GM18511 (cell line): ENCODE measurements around the gene S1PR4.
"Not testable (repeated sequence)": the region's sequence is repeated elsewhere in the genome, so short reads cannot be mapped to it uniquely, and the experiment has no call there.

Experiments
- ATAC-seq: cut with Tn5 transposase; IDR thresholded peaks from one replicate; pipeline ENCODE4 v1.9.1; 2021; ENCODE audit warnings: mild to moderate bottlenecking, moderate library complexity; ENCODE audit not compliant: unreplicated experiment

S1PR4 gene

DNA sequence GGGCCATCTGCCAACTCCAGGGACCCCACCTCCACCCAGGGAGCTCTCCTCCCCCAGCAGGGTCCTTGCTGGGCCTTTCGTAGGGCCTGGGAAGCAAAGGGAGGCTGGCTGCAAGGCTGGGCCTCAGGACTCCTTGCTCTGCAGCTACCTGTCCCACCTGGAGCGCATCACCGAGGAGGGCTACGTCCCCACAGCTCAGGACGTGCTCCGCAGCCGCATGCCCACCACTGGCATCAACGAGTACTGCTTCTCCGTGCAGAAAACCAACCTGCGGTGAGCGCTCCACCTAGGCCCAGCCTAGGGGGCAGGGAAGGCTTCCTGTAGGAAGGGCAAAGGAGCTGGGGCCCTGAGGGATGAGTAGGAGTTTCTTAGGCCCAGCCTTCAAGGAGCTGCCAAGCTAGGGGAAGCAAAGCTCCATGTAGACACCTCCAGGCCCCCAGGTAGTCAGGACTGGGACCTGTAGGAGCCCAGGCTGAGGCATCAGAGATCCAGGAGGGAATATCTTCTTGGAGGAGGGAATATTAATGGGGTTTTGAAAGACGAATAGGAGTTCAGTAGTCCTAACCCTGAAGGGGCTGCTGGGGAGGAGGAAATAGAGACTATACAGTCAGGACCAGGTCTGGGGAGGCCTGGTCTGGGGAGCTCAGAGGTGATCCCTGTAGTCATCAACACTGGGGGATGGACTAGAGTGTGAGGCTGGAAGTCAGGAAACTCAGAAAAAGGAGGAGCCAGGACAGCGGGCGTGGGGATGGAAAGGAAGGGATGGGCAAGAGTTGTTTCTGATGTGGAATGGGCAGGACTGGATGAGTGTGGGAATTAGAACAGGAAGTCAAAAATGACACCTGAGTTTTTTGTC, 26.8 kb upstream of the S1PR4 start:
- no peak for ATAC-seq

DNA sequence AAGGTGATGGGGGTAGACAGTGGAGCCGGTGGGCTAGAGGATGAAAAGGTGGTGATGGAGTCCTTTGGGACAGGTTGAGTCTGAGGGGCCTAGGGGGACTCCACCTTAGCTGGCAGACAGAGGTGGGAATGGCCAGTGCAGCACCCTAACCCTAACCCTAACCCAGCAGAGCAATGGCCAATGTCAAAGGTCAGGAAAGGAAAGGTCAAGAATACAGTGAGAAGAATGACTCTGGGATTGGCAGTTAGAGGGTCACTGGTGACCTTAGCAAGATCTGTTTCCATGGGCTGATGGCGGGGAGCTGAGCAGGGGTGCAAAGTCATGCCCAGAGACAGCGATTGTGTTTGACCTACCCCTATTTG, 26.2 kb upstream of the S1PR4 start:
- no peak for ATAC-seq

DNA sequence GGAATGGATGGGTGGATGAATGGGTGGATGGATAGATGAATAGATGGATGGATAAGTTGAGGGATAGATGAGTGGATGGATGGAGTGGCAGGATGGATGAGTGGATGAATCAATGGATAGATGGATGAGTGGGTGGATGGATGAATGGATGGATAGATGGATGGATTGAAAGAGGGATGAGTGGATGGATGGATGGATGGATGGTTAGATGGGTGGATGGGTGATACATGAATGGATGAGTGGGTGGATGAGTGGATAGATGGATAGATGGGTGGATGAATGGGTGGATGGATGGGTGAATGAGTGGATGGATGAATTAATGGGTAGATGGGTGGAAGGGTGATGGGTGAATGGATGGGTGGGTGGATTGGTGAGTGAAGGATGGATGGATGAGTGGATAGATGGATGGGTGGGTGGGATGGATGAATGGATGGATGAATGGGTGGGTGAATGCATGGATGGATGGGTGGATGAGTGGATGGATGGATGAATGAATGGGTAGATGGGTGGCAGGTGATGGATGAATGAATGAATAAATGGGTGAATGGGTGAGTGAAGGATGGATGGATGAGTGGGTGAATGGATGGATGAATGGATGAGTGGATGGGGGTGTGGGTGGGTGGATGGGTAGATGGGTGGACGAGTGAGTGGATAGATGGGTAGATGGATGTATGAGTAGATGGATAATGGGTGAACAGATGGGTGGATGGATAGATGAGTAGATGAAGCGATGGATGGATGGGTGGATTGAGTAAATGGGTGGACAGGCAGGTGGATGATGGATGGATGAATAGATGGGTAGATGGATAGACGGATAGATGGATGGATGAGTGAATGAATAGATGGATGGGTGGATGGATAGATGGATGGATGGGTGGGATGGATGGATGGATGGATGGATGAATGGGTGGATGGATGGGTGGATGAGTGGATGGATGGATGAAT, 25.0 kb upstream of the S1PR4 start:
- no peak for ATAC-seq

DNA sequence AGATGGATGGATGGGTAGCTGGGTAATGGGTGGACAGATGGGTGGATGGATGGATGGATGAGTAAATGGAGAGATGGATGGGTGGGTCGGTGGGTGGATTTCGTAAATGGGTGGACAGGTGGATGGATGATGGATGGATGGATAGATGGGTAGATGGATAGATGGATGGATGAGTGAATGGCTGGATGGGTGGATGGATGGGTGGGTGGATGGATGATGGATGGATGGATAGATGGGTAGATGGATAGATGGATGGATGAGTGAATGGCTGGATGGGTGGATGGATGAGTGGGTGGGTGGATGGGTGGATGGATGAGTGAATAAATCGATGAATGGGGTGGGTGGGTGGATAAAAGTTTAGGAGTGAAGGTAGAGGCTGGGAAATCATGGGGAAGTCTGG, 24.1 kb upstream of the S1PR4 start:
- ATAC-seq = not testable (repeated sequence)

DNA sequence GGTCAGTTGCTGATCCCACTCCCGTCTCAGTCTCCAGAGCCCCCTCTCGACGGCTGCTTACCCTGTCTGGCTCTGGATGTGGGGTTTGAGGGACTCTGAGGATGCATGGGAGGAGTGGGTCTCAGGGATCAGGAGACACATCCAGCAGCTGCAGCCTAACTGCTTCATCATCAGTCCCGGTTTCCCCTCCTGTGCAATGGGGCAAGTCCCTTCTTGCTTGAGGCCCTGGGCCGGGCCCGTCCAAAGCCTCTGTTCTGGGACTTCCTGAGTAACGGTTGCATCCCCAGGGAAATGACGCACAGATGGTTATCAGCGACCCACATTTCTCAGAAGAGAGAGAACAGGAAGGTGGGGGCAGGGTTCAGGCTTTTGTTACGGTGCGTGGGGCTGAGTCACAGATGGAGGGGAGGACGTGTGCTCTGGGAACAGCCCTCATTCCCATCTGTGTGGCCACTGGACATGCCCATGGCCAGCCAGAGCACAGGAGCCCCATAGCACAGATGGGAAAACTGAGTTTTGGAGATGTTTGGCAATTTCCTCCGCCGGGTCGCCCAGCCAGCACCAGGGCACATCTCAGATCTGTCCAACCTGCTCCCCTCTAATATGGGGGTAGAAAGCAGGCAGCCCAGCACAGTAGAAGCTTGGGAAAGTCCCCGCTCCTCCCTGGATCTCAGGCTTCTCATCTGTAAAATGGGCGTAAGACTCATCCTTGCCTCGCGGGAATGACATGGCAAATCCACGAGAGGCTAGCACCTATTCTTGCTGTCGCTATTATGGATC, 23.4 kb upstream of the S1PR4 start:
- peak; percentile 73 for ATAC-seq

DNA sequence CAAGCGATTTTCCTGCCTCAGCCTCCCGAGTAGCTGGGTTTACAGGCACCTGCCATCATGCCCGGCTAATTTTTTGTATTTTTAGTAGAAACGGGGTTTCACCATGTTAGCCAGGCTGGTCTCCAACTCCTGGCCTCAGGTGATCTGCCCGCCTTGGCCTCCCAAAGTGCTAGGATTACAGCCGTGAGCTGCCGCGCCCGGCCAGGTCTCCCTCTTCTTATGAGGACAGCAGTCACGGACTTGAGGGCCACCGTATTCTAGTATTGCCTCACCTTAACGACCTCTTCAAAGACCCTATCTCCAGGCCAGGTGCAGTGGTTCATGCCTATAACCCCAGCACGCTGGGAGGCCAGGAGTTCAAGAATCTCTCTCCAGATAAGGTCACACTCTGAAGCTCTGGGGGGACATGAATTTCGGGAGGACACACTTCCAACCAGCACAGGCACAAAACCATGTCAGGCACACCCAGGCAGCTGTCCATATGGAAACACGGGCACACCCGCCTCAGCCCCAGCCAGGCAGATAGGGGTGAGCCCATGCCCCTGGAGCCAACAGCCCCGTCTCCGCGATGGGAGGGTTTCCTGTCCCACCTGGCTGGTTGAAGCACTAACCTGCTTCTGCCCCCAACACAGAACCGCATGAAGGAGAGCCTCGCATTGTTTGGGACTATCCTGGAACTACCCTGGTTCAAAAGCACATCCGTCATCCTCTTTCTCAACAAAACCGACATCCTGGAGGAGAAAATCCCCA, 21.3 kb upstream of the S1PR4 start:
- no peak for ATAC-seq

DNA sequence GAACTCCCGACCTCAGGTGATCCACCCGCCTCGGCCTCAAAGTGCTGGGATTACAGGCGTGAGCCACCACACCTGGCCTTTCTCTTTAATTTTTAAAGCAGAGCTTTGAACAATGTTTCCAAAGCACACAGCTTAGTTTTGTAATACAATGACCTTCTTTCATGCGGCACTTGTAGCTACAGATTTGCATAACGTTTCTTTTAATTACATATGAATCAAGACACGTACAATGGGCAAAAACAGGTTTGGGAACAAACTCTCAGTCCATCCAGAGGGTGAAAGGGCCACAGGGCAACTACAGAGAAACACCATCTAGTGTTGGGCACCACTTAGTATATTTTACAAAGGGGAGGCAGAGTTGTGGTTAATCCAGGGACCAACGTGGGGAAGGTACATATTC, 19.0 kb upstream of the S1PR4 start:
- ATAC-seq = no peak

DNA sequence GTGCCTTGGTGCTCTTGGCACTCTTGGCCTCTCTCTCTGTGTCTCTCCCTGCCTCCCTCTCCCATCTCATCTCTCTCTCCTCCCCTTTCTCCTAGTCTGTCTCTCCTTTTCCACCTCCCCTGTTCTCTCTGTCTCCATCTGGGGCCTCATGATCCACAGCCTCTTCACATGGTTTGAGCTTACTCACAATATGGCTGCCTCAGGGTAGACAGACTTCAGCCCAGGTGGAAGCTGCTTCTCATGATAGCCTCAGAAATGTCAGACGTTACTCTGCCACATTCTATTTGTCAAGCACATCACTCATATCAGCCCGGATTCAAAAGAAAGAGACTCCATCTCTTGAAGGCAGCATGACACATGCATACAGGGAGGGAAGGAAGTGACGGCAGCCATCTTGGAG, 18.4 kb upstream of the S1PR4 start:
- ATAC-seq = no peak

DNA sequence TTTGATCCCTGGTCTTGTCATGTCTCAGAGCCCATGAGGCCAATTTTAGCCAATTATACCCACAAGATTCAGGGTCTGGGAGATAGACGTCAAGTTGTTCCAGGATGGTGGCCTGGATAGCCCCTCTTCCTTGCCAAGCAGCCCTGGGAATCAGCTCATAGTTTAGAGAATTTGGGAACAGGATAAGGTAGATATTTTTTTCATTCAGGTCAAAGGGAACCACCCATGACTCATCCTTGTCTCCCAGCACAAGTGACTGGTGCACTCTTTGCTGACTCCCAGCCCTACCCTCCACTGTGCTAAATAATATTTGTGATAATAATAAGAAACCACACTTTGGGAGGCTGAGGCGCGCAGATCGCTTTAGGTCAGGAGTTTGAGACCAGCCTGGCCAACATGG, 17.1 kb upstream of the S1PR4 start:
- ATAC-seq = no peak

DNA sequence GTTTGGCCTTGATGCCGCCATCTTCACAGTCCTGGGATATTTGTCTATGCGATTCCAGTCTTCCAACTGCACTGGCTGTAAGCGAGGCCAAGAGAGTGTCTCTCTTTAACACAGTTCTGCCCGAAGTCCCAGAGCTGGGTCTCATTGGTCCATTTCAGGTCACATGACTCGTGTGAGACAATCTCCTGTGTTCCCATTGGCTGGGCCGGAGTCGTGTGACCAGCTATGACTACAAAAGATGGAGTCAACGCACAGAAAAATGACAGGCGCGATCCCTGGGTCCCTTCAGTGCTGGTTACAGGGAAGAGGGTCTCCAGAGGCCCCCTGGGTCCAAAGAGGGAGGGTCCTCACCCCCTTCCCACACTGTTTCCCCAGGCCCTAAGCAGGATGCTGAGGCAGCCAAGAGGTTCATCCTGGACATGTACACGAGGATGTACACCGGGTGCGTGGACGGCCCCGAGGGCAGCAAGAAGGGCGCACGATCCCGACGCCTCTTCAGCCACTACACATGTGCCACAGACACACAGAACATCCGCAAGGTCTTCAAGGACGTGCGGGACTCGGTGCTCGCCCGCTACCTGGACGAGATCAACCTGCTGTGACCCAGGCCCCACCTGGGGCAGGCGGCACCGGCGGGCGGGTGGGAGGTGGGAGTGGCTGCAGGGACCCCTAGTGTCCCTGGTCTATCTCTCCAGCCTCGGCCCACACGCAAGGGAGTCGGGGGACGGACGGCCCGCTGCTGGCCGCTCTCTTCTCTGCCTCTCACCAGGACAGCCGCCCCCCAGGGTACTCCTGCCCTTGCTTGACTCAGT, 15.9 kb upstream of the S1PR4 start:
- ATAC-seq = no peak

DNA sequence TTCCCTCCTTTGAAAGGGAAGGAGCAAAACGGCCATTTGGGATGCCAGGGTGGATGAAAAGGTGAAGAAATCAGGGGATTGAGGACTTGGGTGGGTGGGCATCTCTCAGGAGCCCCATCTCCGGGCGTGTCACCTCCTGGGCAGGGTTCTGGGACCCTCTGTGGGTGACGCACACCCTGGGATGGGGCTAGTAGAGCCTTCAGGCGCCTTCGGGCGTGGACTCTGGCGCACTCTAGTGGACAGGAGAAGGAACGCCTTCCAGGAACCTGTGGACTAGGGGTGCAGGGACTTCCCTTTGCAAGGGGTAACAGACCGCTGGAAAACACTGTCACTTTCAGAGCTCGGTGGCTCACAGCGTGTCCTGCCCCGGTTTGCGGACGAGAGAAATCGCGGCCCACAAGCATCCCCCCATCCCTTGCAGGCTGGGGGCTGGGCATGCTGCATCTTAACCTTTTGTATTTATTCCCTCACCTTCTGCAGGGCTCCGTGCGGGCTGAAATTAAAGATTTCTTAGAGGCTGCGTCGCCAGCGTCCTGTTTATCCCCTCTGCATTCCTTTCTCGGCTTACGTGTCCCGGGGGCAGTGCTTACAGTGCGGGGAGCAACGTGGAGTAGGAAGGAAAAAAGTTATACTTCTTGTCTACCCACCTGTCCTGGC, 15.2 kb upstream of the S1PR4 start:
- no peak for ATAC-seq

DNA sequence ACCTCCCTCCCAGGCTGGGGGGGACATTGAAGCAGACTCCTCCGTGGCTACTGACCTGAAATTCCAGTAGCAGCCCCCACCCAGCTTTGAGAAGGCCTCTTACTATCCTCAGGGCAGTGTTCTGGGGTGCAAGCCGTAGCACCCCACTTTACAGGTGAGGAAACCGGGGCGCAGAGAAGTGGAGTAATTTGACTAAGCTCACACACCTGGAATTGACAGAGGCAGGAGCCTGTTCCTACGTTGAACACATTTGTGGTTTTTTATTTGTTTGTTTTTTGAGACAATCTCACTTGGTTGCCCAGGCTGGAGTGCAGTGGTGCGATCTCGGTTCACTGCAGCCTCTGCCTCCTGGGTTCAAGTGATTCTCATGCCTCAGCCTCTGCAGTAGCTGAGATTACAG, 14.6 kb upstream of the S1PR4 start:
- no peak for ATAC-seq

DNA sequence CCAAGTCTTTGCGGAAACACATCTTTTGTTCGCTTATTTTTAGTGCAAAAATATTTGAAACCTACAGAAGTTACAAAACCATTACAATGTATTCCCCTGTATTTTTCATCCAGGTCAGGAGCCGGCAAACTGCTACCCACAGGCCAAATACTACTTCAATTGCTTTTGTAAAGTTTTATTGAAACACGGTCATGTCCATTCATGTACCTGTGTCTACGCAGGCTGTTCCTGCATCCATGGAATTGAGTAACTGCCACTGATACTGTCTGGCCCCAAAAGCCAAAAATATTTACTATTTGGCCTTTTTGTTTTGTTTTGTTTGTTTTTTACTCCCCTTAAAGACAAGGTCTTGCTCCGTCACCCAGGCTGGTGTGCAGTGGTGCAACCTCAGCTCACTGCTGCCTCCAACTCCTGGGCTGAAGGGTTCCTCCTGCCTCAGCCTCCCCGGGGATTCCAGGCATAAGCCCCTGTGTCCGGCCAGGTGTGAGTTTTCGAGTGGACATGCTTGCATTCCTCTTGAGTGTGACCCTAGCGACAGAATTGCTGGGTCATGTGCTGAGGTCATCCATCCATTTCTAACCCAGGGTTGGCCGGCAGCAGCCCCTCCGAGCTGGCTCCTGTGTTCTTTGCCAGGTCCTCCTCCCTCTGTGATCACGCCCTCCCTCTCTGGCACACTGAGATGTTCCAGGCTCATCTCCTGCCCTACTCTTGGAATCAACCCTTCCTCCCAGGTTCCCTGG, 10.9 kb upstream of the S1PR4 start:
- ATAC-seq = no peak

DNA sequence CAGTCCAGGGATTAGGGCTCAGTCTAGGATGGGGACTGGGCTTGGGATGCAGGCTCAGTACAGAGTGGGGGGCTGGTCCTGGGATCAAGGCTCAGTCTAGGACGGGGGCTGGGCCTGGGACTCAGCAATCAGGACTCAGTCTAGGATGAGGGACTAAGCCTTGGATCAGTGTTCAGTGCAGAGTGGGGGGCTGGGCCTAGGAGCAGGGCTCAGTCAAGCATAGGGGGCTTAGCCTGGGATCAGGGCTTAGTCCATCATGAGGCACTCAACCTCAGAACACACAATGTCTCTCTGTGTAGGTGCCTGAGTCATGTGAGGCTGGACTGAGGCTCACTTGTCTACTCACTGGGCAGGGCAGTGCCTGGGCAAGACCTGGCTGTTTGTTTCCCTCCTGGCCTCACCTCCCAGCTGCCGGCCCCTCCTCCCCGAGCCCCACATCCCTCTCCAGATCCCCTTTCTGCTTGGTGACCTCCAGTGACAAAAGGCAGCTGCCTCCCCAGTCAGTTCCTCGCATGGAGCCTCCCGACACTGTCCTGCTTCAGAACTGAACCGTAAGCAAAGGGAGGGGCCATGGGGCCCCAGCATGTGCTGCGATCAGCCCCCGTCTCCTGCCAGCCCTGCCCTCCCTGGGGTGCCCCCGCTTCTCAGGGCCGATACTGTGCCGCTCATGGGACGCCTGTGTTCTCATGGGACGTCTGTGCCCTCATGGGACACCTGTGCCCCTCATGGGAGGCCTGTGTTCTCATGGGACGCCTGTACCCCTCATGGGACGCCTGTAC, 6.5 kb upstream of the S1PR4 start:
- no peak for ATAC-seq

DNA sequence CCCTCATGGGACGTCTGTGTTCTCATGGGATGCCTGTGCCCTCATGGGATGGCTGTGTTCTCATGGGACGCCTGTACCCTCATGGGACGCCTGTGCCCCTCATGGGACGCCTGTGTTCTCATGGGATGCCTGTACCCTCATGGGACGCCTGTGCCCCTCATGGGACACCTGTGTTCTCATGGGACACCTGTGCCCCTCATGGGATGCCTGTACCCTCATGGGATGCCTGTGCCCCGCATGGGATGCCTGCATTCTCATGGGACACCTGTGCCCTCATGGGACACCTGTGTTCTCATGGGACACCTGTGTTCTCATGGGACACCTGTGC, 5.9 kb upstream of the S1PR4 start:
- not testable (repeated sequence) for ATAC-seq

DNA sequence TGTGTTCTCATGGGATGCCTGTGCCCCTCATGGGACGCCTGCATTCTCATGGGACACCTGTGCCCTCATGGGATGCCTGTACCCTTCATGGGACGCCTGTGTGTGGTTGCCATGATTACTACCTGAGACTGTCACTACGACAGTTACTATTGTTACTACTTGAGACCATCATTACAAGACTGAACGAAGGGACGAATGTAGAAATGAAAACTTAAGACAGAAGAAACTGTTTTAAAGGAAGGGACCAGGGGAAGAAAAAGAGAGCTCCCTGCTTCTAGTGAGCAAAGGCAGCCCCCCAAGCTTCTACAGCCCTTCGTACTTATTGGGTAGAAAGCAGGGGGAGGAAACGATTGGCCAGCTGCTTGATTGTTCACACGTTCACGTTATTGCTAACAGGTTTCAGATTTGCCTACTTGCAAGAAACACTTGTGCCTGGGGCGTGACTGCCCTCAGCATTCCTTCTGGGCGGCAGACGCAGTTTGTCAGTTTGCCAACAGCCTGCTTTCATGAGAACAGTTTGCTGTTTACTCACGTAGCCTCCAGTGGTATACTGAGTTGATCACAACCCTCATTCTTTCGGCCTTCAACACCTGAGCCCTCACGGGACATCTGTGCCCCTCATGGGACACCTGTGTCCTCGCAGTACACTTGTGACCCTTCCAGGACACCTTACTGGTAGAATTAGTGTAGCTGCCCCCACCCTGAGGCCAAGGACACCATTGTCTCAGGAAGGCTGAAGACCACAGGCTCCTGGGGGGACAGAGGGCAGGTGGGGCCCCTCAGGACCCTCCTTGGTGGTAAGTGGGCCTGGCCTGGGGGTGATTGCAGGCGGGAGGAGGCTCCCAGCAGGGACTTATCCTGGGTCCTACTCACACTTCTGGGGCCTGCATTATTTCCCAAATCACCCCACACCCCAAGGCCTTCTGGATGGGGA, 2.5 kb upstream of the S1PR4 start:
- no peak for ATAC-seq
